Measurements from ENCODE around the gene IL10.

The IL10 gene

GRCh38 chr1:206809504-206810084, 37.3 kb upstream of the IL10 start:
- TF ChIP-seq CTCF (IDR thresholded peaks at IDR 0.05; ENCODE audit: control extremely low read depth, extremely low read depth, low read depth, missing control alignments) = peak; percentile 23
- DNase-seq (ENCODE audit: extremely low spot score) = no peak
- POLR2A ChIA-PET = no interaction called here
- CTCF ChIA-PET = interaction anchor here (0.6 to 18.2 kb wide), 55 partner anchors 8 to 330 kb away, joined by 3 to 464 read pairs (median 5); partner anchors contain the start of genes IL10 and IL19

DNA sequence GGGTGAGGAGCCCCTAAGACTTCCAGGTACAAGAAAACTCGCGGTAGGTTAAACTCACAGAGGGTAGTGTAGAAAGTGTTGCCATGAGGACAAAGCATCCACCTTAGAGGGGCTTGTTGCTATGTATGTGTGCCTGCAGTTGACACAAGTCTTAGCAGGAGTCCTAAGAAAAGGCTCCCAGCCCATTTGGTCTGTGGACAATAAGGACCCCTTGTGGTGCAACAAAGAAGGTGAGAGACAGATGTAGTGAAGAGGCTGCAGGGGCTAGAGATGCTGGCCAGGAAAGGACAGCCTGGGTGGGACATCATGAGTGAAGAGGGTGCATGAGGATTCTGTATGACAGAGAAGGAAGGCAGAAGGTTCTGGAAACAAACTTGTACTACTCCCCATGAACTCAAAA, 36.3 kb upstream of the IL10 start:
- CTCF ChIA-PET = interaction anchor here (0.6 to 18.2 kb wide), 54 partner anchors 9 to 329 kb away, joined by 3 to 464 read pairs (median 5); partner anchors contain the start of genes DYRK3, EIF2D, IL10 and IL19
- no peak for DNase-seq (ENCODE audit: extremely low spot score)
- TF ChIP-seq CTCF (IDR thresholded peaks at IDR 0.05; ENCODE audit: control extremely low read depth, extremely low read depth, low read depth, missing control alignments) = peak; percentile 76
- POLR2A ChIA-PET = no interaction called here

- POLR2A ChIA-PET = no interaction called here
- DNase-seq (ENCODE audit: extremely low spot score) = no peak
- TF ChIP-seq CTCF (IDR thresholded peaks at IDR 0.05; ENCODE audit: control extremely low read depth, extremely low read depth, low read depth, missing control alignments) = no peak
- CTCF ChIA-PET = interaction anchor here (1.1 to 18.2 kb wide), 13 partner anchors 8 to 222 kb away, joined by 3 to 464 read pairs (median 7); partner anchors contain the start of genes DYRK3, IL10 and IL19
These were observed 33.1 kb upstream of the IL10 start for GRCh38 chr1:206805357-206805756.

GRCh38 chr1:206804156-206804737, 32.0 kb upstream of the IL10 start:
- ChIA-PET CTCF (interaction anchor here (0.7 to 18.2 kb wide), 23 partner anchors 9 to 315 kb away, joined by 3 to 464 read pairs (median 4); partner anchors contain the start of genes DYRK3, IL10 and IL19), POLR2A (no interaction called here)
- DNase-seq (ENCODE audit: extremely low spot score) = no peak
- TF ChIP-seq CTCF (IDR thresholded peaks at IDR 0.05; ENCODE audit: control extremely low read depth, extremely low read depth, low read depth, missing control alignments) = no peak

DNA sequence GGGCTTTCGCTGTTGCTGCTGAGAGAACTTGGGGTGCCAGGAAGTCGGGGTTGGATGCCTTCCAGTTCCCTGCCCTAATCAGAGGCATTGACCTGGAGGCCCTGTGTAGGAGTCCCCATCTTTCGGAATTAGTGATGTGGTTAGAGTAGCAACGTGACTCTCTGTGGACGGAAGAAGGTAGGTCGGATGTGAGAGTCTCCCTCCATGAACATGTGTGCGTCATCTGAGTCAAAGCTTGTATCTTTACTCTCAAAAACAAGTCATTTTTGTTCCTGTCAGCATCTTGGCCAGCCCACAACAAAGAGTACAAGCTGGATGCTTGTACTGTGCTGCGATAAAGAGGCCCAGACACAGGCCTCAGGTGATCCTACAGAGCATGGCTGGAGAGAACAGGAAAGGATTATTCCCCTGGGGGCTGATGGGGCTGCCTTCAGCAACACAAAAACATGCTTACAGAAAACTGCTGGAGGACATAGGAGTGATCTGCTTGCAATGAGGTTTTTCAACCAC, 31.0 kb upstream of the IL10 start:
- TF ChIP-seq CTCF (IDR thresholded peaks at IDR 0.05; ENCODE audit: control extremely low read depth, extremely low read depth, low read depth, missing control alignments) = no peak
- CTCF ChIA-PET = interaction anchor here (0.9 to 18.2 kb wide), 16 partner anchors 11 to 314 kb away, joined by 3 to 464 read pairs (median 6); partner anchors contain the start of genes DYRK3, IL10 and IL19
- POLR2A ChIA-PET = interaction anchor here (1.0 kb wide), 1 partner anchor 10 kb away, joined by 3 read pairs; no protein-coding TSS in a partner anchor
- peak; percentile 71 for DNase-seq (ENCODE audit: extremely low spot score)

DNA sequence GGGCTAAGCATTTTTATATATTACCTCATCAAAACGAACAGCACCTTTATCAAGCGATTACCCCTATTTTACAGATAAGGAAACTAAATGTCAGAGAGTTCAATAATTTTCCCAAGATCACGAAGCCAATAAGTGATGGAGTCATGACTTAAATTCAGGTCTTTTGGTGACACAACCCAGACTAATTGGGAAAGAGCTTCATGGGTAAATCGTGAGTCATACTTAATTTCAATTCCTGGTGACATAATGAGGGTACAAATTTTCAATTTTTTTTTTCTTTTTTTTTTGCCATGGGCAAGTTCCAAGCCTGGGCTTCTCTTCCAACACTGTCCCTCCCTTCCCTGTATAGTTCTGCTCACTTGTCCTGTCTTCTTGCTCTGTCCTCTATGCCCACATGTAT, 30.1 kb upstream of the IL10 start:
- CTCF ChIA-PET = interaction anchor here (1.5 to 18.2 kb wide), 6 partner anchors 17 to 167 kb away, joined by 4 to 464 read pairs (median 10); partner anchors contain the start of genes DYRK3, IL10 and IL19
- no peak for DNase-seq (ENCODE audit: extremely low spot score)
- POLR2A ChIA-PET = interaction anchor here (0.6 kb wide), 1 partner anchor 71 kb away, joined by 4 read pairs; no protein-coding TSS in a partner anchor
- no peak for TF ChIP-seq CTCF (IDR thresholded peaks at IDR 0.05; ENCODE audit: control extremely low read depth, extremely low read depth, low read depth, missing control alignments)
